Endothelial cell of umbilical vein (primary cell): ENCODE measurements around the gene PALM.

Source experiments
- EZH2 ChIP-seq: IDR thresholded peaks from 2 replicates; pipeline ENCODE4 v1.6.1; 2012; ENCODE audit warnings: borderline replicate concordance, low read depth, mild to moderate bottlenecking, moderate library complexity, low read length, inconsistent platforms; ENCODE audit not compliant: severe bottlenecking
- FOS ChIP-seq: IDR thresholded peaks from 2 replicates; pipeline ENCODE4 v1.6.1; 2011; ENCODE audit warnings: mild to moderate bottlenecking, low read length, moderate library complexity, borderline replicate concordance; ENCODE audit not compliant: insufficient read depth
- GATA2 ChIP-seq: IDR thresholded peaks from 2 replicates; pipeline ENCODE4 v1.7.0; 2011; ENCODE audit warnings: low read depth, mild to moderate bottlenecking, moderate library complexity, mixed read lengths, low read length; ENCODE audit not compliant: insufficient read length, insufficient read depth
- JUN ChIP-seq: IDR thresholded peaks from 2 replicates; pipeline ENCODE4 v1.6.1; 2011; ENCODE audit warnings: borderline replicate concordance, low read depth; ENCODE audit not compliant: insufficient read length, insufficient read depth
- MYC ChIP-seq: IDR thresholded peaks from one replicate; pipeline ENCODE4 v1.6.1; 2011; ENCODE audit warnings: mild to moderate bottlenecking, low read depth, low read length
- POLR2A ChIP-seq: IDR thresholded peaks from 2 replicates; pipeline ENCODE4 v1.6.1; 2012; ENCODE audit warnings: low read depth, mild to moderate bottlenecking, control low read depth, low read length
- POLR2AphosphoS5 ChIP-seq: IDR thresholded peaks from 2 replicates; pipeline ENCODE4 v1.6.1; 2012; ENCODE audit warnings: low read depth, mild to moderate bottlenecking, control low read depth, low read length, moderate library complexity; ENCODE audit not compliant: insufficient read depth
- TF ChIP-seq, protein P1 (sequence below), 2 donors: IDR thresholded peaks; 1 replicate in 1 of 2; 2 replicates in 1 of 2; pipeline ENCODE4 v1.5.1; 2011; ENCODE audit warnings: low read length in 2 of 2, mild to moderate bottlenecking in 2 of 2, moderate library complexity in 2 of 2, control low read depth in 1 of 2, inconsistent platforms in 1 of 2, low read depth in 1 of 2; ENCODE audit not compliant: insufficient read depth in 1 of 2; ENCODE audit errors: extremely low read depth in 1 of 2
- TF ChIP-seq, protein P2 (sequence below): IDR thresholded peaks from 2 replicates; pipeline ENCODE4 v1.6.1; 2011; ENCODE audit not compliant: insufficient read depth, insufficient read length

DNA sequence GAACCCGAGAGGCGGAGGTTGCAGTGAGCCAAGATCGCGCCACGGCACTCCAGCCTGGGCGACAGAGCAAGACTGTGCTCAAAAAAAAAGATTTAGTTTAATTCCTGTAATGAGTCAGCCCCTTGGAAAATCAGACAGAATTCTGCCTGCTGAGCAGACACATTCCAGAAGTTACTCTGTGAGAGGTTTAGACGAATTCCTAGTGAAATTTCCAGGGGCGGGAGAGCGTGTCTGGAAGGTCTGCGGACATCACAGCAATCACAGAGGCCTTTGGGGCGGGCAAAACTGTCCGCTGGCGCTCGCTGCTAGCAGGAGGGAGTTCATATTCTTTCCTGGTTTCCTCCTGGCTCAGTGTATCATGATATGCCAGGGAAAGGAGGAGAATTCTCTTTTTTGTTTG, 59.7 kb downstream of the PALM start:
- TF ChIP-seq, protein P1, sequence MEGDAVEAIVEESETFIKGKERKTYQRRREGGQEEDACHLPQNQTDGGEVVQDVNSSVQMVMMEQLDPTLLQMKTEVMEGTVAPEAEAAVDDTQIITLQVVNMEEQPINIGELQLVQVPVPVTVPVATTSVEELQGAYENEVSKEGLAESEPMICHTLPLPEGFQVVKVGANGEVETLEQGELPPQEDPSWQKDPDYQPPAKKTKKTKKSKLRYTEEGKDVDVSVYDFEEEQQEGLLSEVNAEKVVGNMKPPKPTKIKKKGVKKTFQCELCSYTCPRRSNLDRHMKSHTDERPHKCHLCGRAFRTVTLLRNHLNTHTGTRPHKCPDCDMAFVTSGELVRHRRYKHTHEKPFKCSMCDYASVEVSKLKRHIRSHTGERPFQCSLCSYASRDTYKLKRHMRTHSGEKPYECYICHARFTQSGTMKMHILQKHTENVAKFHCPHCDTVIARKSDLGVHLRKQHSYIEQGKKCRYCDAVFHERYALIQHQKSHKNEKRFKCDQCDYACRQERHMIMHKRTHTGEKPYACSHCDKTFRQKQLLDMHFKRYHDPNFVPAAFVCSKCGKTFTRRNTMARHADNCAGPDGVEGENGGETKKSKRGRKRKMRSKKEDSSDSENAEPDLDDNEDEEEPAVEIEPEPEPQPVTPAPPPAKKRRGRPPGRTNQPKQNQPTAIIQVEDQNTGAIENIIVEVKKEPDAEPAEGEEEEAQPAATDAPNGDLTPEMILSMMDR (IDR thresholded peaks at IDR 0.05; ENCODE audit: extremely low read depth in 1 of 2, insufficient read depth in 1 of 2, low read depth in 1 of 2, low read length in 2 of 2) = no peak
- no peak for TF ChIP-seq EZH2
- TF ChIP-seq GATA2 = no peak
- no peak for TF ChIP-seq POLR2A
- TF ChIP-seq JUN = no peak
- TF ChIP-seq, protein P2, sequence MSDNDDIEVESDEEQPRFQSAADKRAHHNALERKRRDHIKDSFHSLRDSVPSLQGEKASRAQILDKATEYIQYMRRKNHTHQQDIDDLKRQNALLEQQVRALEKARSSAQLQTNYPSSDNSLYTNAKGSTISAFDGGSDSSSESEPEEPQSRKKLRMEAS = no peak
- TF ChIP-seq FOS = no peak
- TF ChIP-seq POLR2AphosphoS5 = no peak
- no peak for TF ChIP-seq MYC
